Choroid plexus epithelial cell (primary cell): ENCODE data around the gene CRPPA.
"Not testable (repeated sequence)": the region's sequence is repeated elsewhere in the genome, so short reads cannot be mapped to it uniquely, and the experiment has no call there.

Experiments used
- DNase-seq: peaks from one replicate; pipeline ENCODE4 v3.0.0-alpha.2; 2010; ENCODE audit warnings: low read depth
- H3K4me3 ChIP-seq: 2 replicates; pipeline ENCODE4 v1.5.1; 2011; ENCODE audit warnings: low read depth, mild to moderate bottlenecking, control low read depth, low read length, moderate library complexity
- CTCF ChIP-seq: conservative IDR thresholded peaks from 2 replicates; pipeline ENCODE4 v1.5.1; 2011; ENCODE audit warnings: low read depth, mild to moderate bottlenecking, control low read depth, inconsistent platforms, low read length, moderate library complexity

CRPPA gene

GRCh38 chr7:16421333-16422102 lies at the start of gene CRPPA:
CRPPA (minus strand) TSS chr7:16421538; CDS start chr7:16421322, 216 bp downstream.
- TF ChIP-seq CTCF = no peak
- peak within 1 kb of the TSS; percentile 75 for H3K4me3 ChIP-seq
- DNase-seq = peak; percentile 55

- no peak for TF ChIP-seq CTCF
- peak within 1 kb of the TSS; percentile 17 for H3K4me3 ChIP-seq
Observed at GRCh38 chr7:16465469-16466361, 44.4 kb upstream of the CRPPA start, which contains the start of gene SOSTDC1. SOSTDC1 (minus strand) TSS chr7:16465738; CDS start chr7:16465668, 70 bp downstream.

GRCh38 chr7:16463949-16464715 lies 42.8 kb upstream of the CRPPA start:
- TF ChIP-seq CTCF = no peak
- no peak for DNase-seq
- no peak overlapping the region for H3K4me3 ChIP-seq

More at GRCh38 chr7:16465469-16466361, 44.4 kb upstream of the CRPPA start, which contains the start of gene SOSTDC1:
- peak; percentile 28 for DNase-seq

GRCh38 chr7:16463520-16463919 lies 42.2 kb upstream of the CRPPA start:
- no peak for DNase-seq
- no peak for TF ChIP-seq CTCF
- no peak overlapping the region for H3K4me3 ChIP-seq

- no peak for DNase-seq
- no peak overlapping the region for H3K4me3 ChIP-seq
- no peak for TF ChIP-seq CTCF
Observed at GRCh38 chr7:16462431-16462889, 41.1 kb upstream of the CRPPA start.

- no peak overlapping the region for H3K4me3 ChIP-seq
- TF ChIP-seq CTCF = no peak
- DNase-seq = no peak
Observed at GRCh38 chr7:16460789-16461493, 39.6 kb upstream of the CRPPA start.

GRCh38 chr7:16456303-16456702 lies 35.0 kb upstream of the CRPPA start:
- not testable (repeated sequence) for DNase-seq, H3K4me3 ChIP-seq
